ENCODE results near the gene STYXL1.
"Not testable (repeated sequence)": the region's sequence is repeated elsewhere in the genome, so short reads cannot be mapped to it uniquely, and the experiment has no call there.

Gene STYXL1

GRCh38 chr7:76065016-76065612, 17.3 kb upstream of the STYXL1 start:
- Histone ChIP-seq H3K9me3 (ENCODE audit: control insufficient read depth, low read length) (no peaks in the 10 kb centered on the region), H3K36me3 (ENCODE audit: control insufficient read depth, insufficient read depth, low read length) (peaks cover 66% of the 10 kb centered on the region), H3K4me3 (ENCODE audit: insufficient read depth, low read depth, low read length, poor library complexity, severe bottlenecking) (no peak overlapping the region), H3K27me3 (replicated peaks; ENCODE audit: control insufficient read depth, insufficient read depth, low read length, poor library complexity, severe bottlenecking) (no peaks in the 10 kb centered on the region), H3K4me1 (ENCODE audit: control insufficient read depth, insufficient read depth, low read length, poor library complexity, severe bottlenecking) (no peaks in the 10 kb centered on the region), H3K27ac (ENCODE audit: insufficient read depth, low read length, poor library complexity, severe bottlenecking) (no peak overlapping the region)
- no peak for DNase-seq

DNA sequence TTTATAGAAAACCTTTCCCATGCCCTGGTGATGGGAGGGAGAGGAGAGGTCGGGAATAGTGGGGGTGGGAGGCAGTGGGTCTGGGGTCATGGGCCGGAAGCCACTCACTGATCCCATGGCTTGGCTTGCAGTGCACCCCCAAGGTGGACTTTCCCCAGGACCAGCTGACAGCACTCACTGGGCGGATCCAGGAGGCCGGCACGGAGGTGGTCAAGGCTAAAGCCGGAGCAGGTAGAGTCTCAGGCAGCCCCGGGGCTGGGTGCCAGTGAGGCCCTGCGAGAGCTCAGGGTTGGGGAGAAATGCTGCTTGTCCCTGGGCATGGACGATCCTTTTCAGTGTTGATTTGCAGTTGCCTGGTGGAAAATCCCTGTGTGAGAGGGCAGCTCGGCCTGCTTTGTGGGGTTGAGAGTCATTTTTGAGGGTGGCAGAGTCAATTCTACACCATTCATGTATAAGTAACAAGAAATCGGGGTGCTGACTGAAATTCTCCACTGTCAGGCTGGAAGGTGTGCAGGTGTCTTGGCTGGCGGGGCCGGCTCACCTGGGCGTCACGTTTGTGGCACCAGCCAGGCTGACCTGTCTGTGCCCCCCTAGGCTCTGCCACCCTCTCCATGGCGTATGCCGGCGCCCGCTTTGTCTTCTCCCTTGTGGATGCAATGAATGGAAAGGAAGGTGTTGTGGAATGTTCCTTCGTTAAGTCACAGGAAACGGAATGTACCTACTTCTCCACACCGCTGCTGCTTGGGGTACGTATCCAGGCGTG, 16.6 kb upstream of the STYXL1 start:
- Histone ChIP-seq H3K4me3 (ENCODE audit: insufficient read depth, low read depth, low read length, poor library complexity, severe bottlenecking) (no peak overlapping the region), H3K9me3 (ENCODE audit: control insufficient read depth, low read length) (no peaks in the 10 kb centered on the region), H3K27me3 (replicated peaks; ENCODE audit: control insufficient read depth, insufficient read depth, low read length, poor library complexity, severe bottlenecking) (no peaks in the 10 kb centered on the region), H3K4me1 (ENCODE audit: control insufficient read depth, insufficient read depth, low read length, poor library complexity, severe bottlenecking) (no peaks in the 10 kb centered on the region), H3K27ac (ENCODE audit: insufficient read depth, low read length, poor library complexity, severe bottlenecking) (no peak overlapping the region), H3K36me3 (ENCODE audit: control insufficient read depth, insufficient read depth, low read length) (peaks cover 73% of the 10 kb centered on the region)
- no peak for DNase-seq

DNA sequence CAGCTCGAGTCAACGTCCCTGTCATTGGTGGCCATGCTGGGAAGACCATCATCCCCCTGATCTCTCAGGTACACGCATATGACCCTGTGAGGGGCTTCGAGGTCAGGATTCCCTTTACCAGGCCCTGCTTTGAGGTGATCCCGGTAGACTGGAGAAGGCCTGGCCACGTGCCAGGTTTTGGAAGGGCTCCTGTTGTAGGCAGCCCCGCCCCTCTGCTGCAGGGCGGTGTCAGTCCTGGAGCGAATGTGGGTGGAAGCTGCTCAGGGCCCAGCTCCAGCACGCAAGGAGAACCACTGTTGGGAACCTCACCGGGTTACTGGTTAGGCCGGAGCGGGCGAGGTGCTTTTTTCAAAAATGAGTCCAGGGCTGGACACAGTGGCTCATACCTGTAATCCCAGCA, 15.7 kb upstream of the STYXL1 start:
- Histone ChIP-seq H3K36me3 (ENCODE audit: control insufficient read depth, insufficient read depth, low read length) (peaks cover 82% of the 10 kb centered on the region), H3K4me3 (ENCODE audit: insufficient read depth, low read depth, low read length, poor library complexity, severe bottlenecking) (no peak overlapping the region), H3K27me3 (replicated peaks; ENCODE audit: control insufficient read depth, insufficient read depth, low read length, poor library complexity, severe bottlenecking) (no peaks in the 10 kb centered on the region), H3K27ac (ENCODE audit: insufficient read depth, low read length, poor library complexity, severe bottlenecking) (no peak overlapping the region), H3K9me3 (ENCODE audit: control insufficient read depth, low read length) (no peaks in the 10 kb centered on the region), H3K4me1 (ENCODE audit: control insufficient read depth, insufficient read depth, low read length, poor library complexity, severe bottlenecking) (no peaks in the 10 kb centered on the region)
- no peak for DNase-seq

DNA sequence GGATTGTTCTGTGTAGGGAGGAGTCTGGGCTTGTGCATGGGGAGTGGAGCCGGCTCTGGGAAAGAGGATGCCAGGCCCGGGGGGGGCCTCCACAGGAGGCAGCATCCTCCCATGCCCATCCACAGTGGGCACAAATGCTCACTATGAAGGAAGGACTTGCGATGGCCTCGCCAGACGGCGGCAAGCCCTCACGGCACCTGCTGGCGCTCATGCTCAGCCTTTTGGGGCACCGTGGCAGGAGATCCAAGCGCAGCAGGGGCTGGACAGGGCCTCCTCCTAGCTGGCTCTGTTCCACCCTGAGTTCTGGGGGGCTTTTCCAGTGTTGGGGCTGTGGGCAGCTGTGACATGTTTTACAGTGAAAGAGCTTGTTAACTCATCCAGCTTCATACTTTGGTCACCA, 15.3 kb upstream of the STYXL1 start:
- no peaks in the 10 kb centered on the region for H3K9me3 ChIP-seq (ENCODE audit: control insufficient read depth, low read length)
- DNase-seq = no peak
- H3K4me3 ChIP-seq (ENCODE audit: insufficient read depth, low read depth, low read length, poor library complexity, severe bottlenecking) = no peak overlapping the region
- no peaks in the 10 kb centered on the region for H3K4me1 ChIP-seq (ENCODE audit: control insufficient read depth, insufficient read depth, low read length, poor library complexity, severe bottlenecking)
- peaks cover 86% of the 10 kb centered on the region for H3K36me3 ChIP-seq (ENCODE audit: control insufficient read depth, insufficient read depth, low read length)
- H3K27ac ChIP-seq (ENCODE audit: insufficient read depth, low read length, poor library complexity, severe bottlenecking) = no peak overlapping the region
- H3K27me3 ChIP-seq (replicated peaks; ENCODE audit: control insufficient read depth, insufficient read depth, low read length, poor library complexity, severe bottlenecking) = no peaks in the 10 kb centered on the region

DNA sequence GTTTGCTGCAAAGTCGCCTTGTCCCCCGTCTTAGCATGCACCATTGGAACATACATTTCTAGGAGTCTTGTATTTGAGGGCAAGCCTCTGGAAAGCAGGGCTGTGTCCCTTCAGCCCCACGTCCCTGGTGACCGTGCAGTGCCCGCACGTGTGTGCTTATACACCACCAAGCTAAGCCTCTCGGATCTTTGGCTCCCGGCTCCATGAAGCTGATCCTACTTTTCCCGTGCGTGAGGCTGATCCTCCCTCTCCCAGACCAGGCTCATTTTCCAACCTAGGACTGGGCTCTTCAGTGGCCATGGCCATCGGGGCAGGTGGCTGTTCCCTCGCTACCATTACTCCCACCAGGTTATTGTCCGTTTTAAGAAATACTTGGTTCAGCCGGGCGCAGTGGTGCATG, 14.5 kb upstream of the STYXL1 start:
- no peak for DNase-seq
- H3K4me1 ChIP-seq (ENCODE audit: control insufficient read depth, insufficient read depth, low read length, poor library complexity, severe bottlenecking) = no peaks in the 10 kb centered on the region
- no peaks in the 10 kb centered on the region for H3K27me3 ChIP-seq (replicated peaks; ENCODE audit: control insufficient read depth, insufficient read depth, low read length, poor library complexity, severe bottlenecking)
- H3K27ac ChIP-seq (ENCODE audit: insufficient read depth, low read length, poor library complexity, severe bottlenecking) = no peak overlapping the region
- peaks cover 95% of the 10 kb centered on the region for H3K36me3 ChIP-seq (ENCODE audit: control insufficient read depth, insufficient read depth, low read length)
- H3K4me3 ChIP-seq (ENCODE audit: insufficient read depth, low read depth, low read length, poor library complexity, severe bottlenecking) = no peak overlapping the region
- no peaks in the 10 kb centered on the region for H3K9me3 ChIP-seq (ENCODE audit: control insufficient read depth, low read length)

DNA sequence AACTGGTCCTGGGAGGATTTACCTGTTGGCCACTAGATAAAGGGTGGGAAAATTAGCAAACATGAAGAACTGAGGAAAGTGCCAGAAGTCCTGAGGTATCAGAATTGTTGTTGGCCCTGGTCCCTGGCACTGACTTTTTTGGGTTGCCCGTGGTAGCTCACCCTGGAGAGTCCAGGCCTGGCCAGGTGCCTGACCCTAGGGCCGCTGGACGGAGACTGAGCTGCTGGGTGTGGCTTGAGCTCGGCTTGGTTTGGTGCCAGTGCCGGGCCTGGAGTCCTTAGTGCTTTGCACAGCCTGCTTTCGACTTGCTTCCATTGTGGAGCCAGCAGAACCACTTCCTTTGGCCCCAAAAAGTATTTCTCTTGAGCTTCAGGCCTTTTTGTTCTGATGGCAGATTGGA, 13.0 kb upstream of the STYXL1 start:
- no peak for DNase-seq
- Histone ChIP-seq H3K36me3 (ENCODE audit: control insufficient read depth, insufficient read depth, low read length) (peaks cover 92% of the 10 kb centered on the region), H3K27ac (ENCODE audit: insufficient read depth, low read length, poor library complexity, severe bottlenecking) (no peak overlapping the region), H3K27me3 (replicated peaks; ENCODE audit: control insufficient read depth, insufficient read depth, low read length, poor library complexity, severe bottlenecking) (no peaks in the 10 kb centered on the region), H3K4me3 (ENCODE audit: insufficient read depth, low read depth, low read length, poor library complexity, severe bottlenecking) (no peak overlapping the region), H3K9me3 (ENCODE audit: control insufficient read depth, low read length) (no peaks in the 10 kb centered on the region), H3K4me1 (ENCODE audit: control insufficient read depth, insufficient read depth, low read length, poor library complexity, severe bottlenecking) (no peaks in the 10 kb centered on the region)

DNA sequence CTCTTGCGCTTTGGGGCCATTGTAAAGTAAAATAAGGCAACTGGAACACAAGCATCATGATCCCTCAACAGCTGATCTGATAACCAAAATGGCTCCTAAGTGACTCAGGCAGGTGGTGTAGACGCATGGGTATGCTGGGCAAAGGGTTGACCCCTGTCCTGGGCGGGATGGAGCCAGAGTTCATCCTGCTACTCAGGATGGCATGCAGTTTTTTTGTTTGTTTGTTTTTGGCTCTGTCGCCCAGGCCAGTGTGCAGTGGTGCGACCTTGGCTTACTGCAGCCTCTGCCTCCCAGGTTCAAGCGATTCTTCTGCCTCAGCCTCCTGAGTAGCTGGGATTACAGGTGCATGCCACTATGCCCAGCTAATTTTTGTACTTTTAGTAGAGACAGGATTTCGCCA, 10.9 kb upstream of the STYXL1 start:
- H3K27ac ChIP-seq (ENCODE audit: insufficient read depth, low read length, poor library complexity, severe bottlenecking); DNase-seq; H3K27me3 ChIP-seq (replicated peaks; ENCODE audit: control insufficient read depth, insufficient read depth, low read length, poor library complexity, severe bottlenecking); H3K4me3 ChIP-seq (ENCODE audit: insufficient read depth, low read depth, low read length, poor library complexity, severe bottlenecking); H3K4me1 ChIP-seq (ENCODE audit: control insufficient read depth, insufficient read depth, low read length, poor library complexity, severe bottlenecking); H3K9me3 ChIP-seq (ENCODE audit: control insufficient read depth, low read length): not testable (repeated sequence)
- H3K36me3 ChIP-seq (ENCODE audit: control insufficient read depth, insufficient read depth, low read length) = peaks cover 85% of the 10 kb centered on the region

DNA sequence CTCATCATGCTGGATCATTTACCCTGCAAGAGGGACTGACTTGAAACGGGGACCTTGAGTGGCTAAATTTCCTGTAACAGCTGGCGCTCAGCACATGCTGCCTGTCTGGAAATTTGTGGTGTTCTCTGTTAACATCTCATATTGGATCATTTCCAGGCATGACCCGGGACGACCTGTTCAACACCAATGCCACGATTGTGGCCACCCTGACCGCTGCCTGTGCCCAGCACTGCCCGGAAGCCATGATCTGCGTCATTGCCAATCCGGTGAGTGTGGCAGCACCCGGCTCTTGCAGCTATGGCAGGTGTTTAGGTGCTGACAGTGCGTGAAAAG, 10.0 kb upstream of the STYXL1 start:
- Histone ChIP-seq H3K4me3 (ENCODE audit: insufficient read depth, low read depth, low read length, poor library complexity, severe bottlenecking) (no peak overlapping the region), H3K4me1 (ENCODE audit: control insufficient read depth, insufficient read depth, low read length, poor library complexity, severe bottlenecking) (no peaks in the 10 kb centered on the region), H3K27ac (ENCODE audit: insufficient read depth, low read length, poor library complexity, severe bottlenecking) (no peak overlapping the region), H3K9me3 (ENCODE audit: control insufficient read depth, low read length) (no peaks in the 10 kb centered on the region), H3K27me3 (replicated peaks; ENCODE audit: control insufficient read depth, insufficient read depth, low read length, poor library complexity, severe bottlenecking) (no peaks in the 10 kb centered on the region), H3K36me3 (ENCODE audit: control insufficient read depth, insufficient read depth, low read length) (peaks cover 79% of the 10 kb centered on the region)
- DNase-seq = no peak

GRCh38 chr7:76057103-76057812, 9.5 kb upstream of the STYXL1 start:
- Histone ChIP-seq H3K27me3 (replicated peaks; ENCODE audit: control insufficient read depth, insufficient read depth, low read length, poor library complexity, severe bottlenecking) (no peaks in the 10 kb centered on the region), H3K27ac (ENCODE audit: insufficient read depth, low read length, poor library complexity, severe bottlenecking) (no peak overlapping the region), H3K9me3 (ENCODE audit: control insufficient read depth, low read length) (no peaks in the 10 kb centered on the region), H3K4me3 (ENCODE audit: insufficient read depth, low read depth, low read length, poor library complexity, severe bottlenecking) (no peak overlapping the region), H3K4me1 (ENCODE audit: control insufficient read depth, insufficient read depth, low read length, poor library complexity, severe bottlenecking) (no peaks in the 10 kb centered on the region), H3K36me3 (ENCODE audit: control insufficient read depth, insufficient read depth, low read length) (peaks cover 75% of the 10 kb centered on the region)
- no peak for DNase-seq

- Histone ChIP-seq H3K36me3 (ENCODE audit: control insufficient read depth, insufficient read depth, low read length) (peaks cover 68% of the 10 kb centered on the region), H3K27me3 (replicated peaks; ENCODE audit: control insufficient read depth, insufficient read depth, low read length, poor library complexity, severe bottlenecking) (no peaks in the 10 kb centered on the region), H3K4me3 (ENCODE audit: insufficient read depth, low read depth, low read length, poor library complexity, severe bottlenecking) (no peak overlapping the region), H3K9me3 (ENCODE audit: control insufficient read depth, low read length) (no peaks in the 10 kb centered on the region), H3K27ac (ENCODE audit: insufficient read depth, low read length, poor library complexity, severe bottlenecking) (no peak overlapping the region), H3K4me1 (ENCODE audit: control insufficient read depth, insufficient read depth, low read length, poor library complexity, severe bottlenecking) (no peaks in the 10 kb centered on the region)
- no peak for DNase-seq
Measured at GRCh38 chr7:76056241-76056640, 8.4 kb upstream of the STYXL1 start.

All from effector memory CD4-positive, alpha-beta T cell (primary cell).